HG03045 (cell line): Measurements from ENCODE around the gene MPP1.
A peak's percentile ranks its signal among the peaks of the same experiment; 100 is the strongest.
"Not testable (repeated sequence)": the region's sequence is repeated elsewhere in the genome, so short reads cannot be mapped to it uniquely, and the experiment has no call there.

Experiments
- ATAC-seq: cut with Tn5 transposase; IDR thresholded peaks from one replicate; pipeline ENCODE4 v1.9.1; 2021; ENCODE audit warnings: mild to moderate bottlenecking, moderate library complexity; ENCODE audit not compliant: unreplicated experiment

MPP1 gene

GRCh38 chrX:154804957-154805695, at the start of gene MPP1:
Gene MPP1, minus strand, starts transcription at chrX:154805485. Its CDS starts 112 bp downstream, at chrX:154805373.
- peak; percentile 97 for ATAC-seq

- no peak for ATAC-seq
These were observed 45.8 kb upstream of the MPP1 start for GRCh38 chrX:154850957-154851611.

- ATAC-seq = no peak
These were observed 35.6 kb upstream of the MPP1 start for GRCh38 chrX:154840856-154841255.

GRCh38 chrX:154836163-154836562, 30.9 kb upstream of the MPP1 start:
- no peak for ATAC-seq

GRCh38 chrX:154834562-154834961, 29.3 kb upstream of the MPP1 start, which contains the start of gene SMIM9:
Gene SMIM9, minus strand, starts transcription at chrX:154834662. Its CDS starts 3,806 bp downstream, at chrX:154830856.
- no peak for ATAC-seq

- ATAC-seq = no peak
These were observed 28.5 kb upstream of the MPP1 start for GRCh38 chrX:154833746-154834274.

GRCh38 chrX:154829926-154830442, 24.7 kb upstream of the MPP1 start:
- no peak for ATAC-seq

GRCh38 chrX:154829134-154829533, 23.8 kb upstream of the MPP1 start:
- ATAC-seq = no peak

GRCh38 chrX:154828016-154828408, 22.7 kb upstream of the MPP1 start:
- ATAC-seq = no peak

GRCh38 chrX:154827194-154828015, 22.1 kb upstream of the MPP1 start:
- peak; percentile 87 for ATAC-seq

- not testable (repeated sequence) for ATAC-seq
These were observed 20.3 kb upstream of the MPP1 start for GRCh38 chrX:154825586-154825985.

- ATAC-seq = no peak
These were observed 19.4 kb upstream of the MPP1 start for GRCh38 chrX:154824638-154825037.

GRCh38 chrX:154822029-154822428, 16.7 kb upstream of the MPP1 start:
- ATAC-seq = no peak

- no peak for ATAC-seq
These were observed 16.2 kb upstream of the MPP1 start for GRCh38 chrX:154821523-154821922.

GRCh38 chrX:154819771-154820341, 14.6 kb upstream of the MPP1 start:
- ATAC-seq = no peak

- no peak for ATAC-seq
These were observed 13.9 kb upstream of the MPP1 start for GRCh38 chrX:154818916-154819770.

- ATAC-seq = not testable (repeated sequence)
These were observed 11.8 kb upstream of the MPP1 start for GRCh38 chrX:154817048-154817618.

- not testable (repeated sequence) for ATAC-seq
These were observed 11.1 kb upstream of the MPP1 start for GRCh38 chrX:154816326-154816898.

- ATAC-seq = no peak
These were observed 10.1 kb upstream of the MPP1 start for GRCh38 chrX:154815274-154815818.
